ENCODE measurements around the gene PRKACA. TPM values are rescaled to one million over a fixed set of nuclear protein-coding genes. Genes with fewer than 3 reads are reported as not detected.

PRKACA gene
- total and polyA plus RNA-seq, 2 donors (not counting 3 experiments of a cell fraction or from before 2014, with no cell fraction given) = 44.2 to 97.5 TPM

DNA sequence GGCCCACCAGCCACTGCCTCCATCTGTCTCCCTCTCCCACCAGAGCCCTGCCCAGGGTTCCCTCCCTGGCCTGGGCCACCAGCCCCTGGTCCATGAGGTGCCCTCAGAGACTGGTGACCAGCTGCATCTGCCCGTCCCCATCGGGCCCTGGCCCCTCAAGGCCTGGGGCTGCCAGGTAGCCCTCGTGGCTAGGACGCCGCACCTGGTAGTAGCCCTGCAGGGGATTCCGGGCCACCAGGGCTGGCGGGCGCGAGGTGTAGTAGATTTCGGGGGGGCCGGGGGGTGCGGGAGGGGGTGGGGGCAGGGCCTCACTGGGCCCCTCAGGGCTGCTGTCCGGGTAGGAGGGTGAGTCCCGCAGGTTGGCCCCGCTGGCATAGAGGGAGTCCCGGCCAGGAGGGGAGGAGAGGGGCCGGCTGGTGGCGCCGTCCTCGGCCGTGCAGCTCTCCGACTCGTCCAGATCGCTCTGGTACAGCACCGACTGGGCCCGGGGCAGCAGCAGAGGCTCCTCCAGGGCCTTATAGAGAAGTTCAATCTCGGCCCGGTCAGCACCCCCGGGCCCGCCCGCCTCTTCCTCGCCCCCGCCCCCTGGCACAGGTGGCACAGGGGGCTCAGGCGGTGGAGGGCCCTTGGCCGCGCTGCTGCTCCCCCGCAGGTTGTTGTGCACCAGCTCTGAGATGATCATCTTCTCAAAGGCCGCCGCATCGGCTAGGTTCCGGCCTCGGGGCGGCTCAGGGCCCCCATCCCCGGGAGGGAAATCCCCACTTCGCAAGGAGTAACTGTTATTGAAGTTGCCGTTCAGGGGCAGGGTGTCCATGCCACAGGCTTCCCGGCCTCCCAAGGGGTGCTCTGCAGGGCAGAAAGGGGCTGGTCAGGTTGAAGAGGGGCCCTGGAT lies 33.5 kb upstream of the PRKACA start:
- Histone ChIP-seq H3K27ac (ENCODE audit: insufficient read depth, low read depth, low read length) (no peak overlapping the region), H3K27me3 (ENCODE audit: control insufficient read depth in 2 of 2, insufficient read depth in 2 of 2, low read length in 2 of 2) (no peaks in the 10 kb centered on the region), H4K20me1 (replicated peaks; ENCODE audit: control insufficient read depth, extremely low read depth, insufficient read depth, low read length) (no peaks in the 10 kb centered on the region), H3K36me3 (ENCODE audit: control insufficient read depth in 2 of 2, extremely low read depth in 1 of 2, insufficient read depth in 2 of 2, low read length in 2 of 2) (peaks cover 2 to 7% of the 10 kb centered on the region in 2 experiments), H3K4me3 (replicated peaks in 1 of 3; ENCODE audit: insufficient read depth in 1 of 3, low read depth in 1 of 3, low read length in 3 of 3) (no peak overlapping the region), H3K9ac (replicated peaks; ENCODE audit: extremely low read depth, insufficient read depth, low read length) (no peak overlapping the region), H3K4me1 (ENCODE audit: control insufficient read depth, extremely low read depth, insufficient read depth, low read length) (peaks cover 24% of the 10 kb centered on the region), H3K9me1 (replicated peaks; ENCODE audit: control insufficient read depth, extremely low read depth, insufficient read depth, low read length) (no peaks in the 10 kb centered on the region), H3K79me2 (ENCODE audit: control insufficient read depth, insufficient read depth, low read length) (no peaks in the 10 kb centered on the region), H2AFZ (ENCODE audit: low read depth, low read length) (no peak overlapping the region), H3K4me2 (ENCODE audit: insufficient read depth, low read length) (no peak overlapping the region), H3K9me3 (replicated peaks; ENCODE audit: control insufficient read depth, insufficient read depth, low read length) (no peaks in the 10 kb centered on the region)
- CTCF ChIA-PET = interaction anchor here (2.0 to 3.8 kb wide), 2 partner anchors 14 to 197 kb away, joined by 7 to 43 read pairs; partner anchors contain the start of gene ASF1B
- POLR2A ChIA-PET = no interaction called here
- DNase-seq (ENCODE audit: low read depth, low spot score) (no peak), FAIRE-seq (no peak)
- TF ChIP-seq, protein P1, sequence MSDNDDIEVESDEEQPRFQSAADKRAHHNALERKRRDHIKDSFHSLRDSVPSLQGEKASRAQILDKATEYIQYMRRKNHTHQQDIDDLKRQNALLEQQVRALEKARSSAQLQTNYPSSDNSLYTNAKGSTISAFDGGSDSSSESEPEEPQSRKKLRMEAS (IDR thresholded peaks at IDR 0.05; ENCODE audit: insufficient read depth, insufficient read length) = no peak
- no peak for TF ChIP-seq JUN (IDR thresholded peaks at IDR 0.05; ENCODE audit: borderline replicate concordance, insufficient read depth, insufficient read length, low read depth)
- no peak for TF ChIP-seq CTCF (IDR thresholded peaks at IDR 0.05; ENCODE audit: extremely low read depth in 1 of 2, insufficient read depth in 1 of 2, low read depth in 1 of 2, low read length in 2 of 2)
- BruUV-seq (replicated peaks) = no TSS peak
- intact Hi-C loops (cut with micrococcal nuclease) = no loop called here
- dilution Hi-C loops (cut with MboI; ENCODE audit: extremely low pct_ligation_motif_present, low sequenced_read_pairs) = no loop called here

Measured in endothelial cell of umbilical vein (primary cell).